ENCODE measurements around the gene SLC1A7. TPM values are rescaled to one million over a fixed set of nuclear protein-coding genes. Genes with fewer than 3 reads are reported as not detected.

The SLC1A7 gene
- total and polyA plus RNA-seq, 4 donors, result 0.21 to 0.67 (median 0.43) TPM

- WGBS, result 91% methylated on average over 11 of the region's 11 CpGs
- H3K36me3 ChIP-seq (ENCODE audit: control insufficient read depth in 4 of 4, insufficient read depth in 3 of 4, low read depth in 1 of 4, low read length in 3 of 4), result no peaks in the 10 kb centered on the region
- TF ChIP-seq SP1 (IDR thresholded peaks at IDR 0.05) (no peak), NR2F2 (IDR thresholded peaks at IDR 0.05) (no peak), HNF4A (conservative IDR thresholded peaks at IDR 0.05) (no peak), ZBTB33 (IDR thresholded peaks at IDR 0.05) (no peak), EGR1 (IDR thresholded peaks at IDR 0.05; ENCODE audit: low read depth in 2 of 2) (no peak), CTCF (IDR thresholded peaks at IDR 0.05; ENCODE audit: low read depth, low read length, missing input control) (no peak), RXRA (IDR thresholded peaks at IDR 0.05) (no peak)
- TF ChIP-seq, protein P1, sequence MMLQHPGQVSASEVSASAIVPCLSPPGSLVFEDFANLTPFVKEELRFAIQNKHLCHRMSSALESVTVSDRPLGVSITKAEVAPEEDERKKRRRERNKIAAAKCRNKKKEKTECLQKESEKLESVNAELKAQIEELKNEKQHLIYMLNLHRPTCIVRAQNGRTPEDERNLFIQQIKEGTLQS (IDR thresholded peaks at IDR 0.05), result no peak
- no peak overlapping the region for H3K4me3 ChIP-seq (ENCODE audit: low read depth in 1 of 3, low read length in 3 of 3)
- H3K27ac ChIP-seq (ENCODE audit: low read depth in 1 of 2, low read length in 2 of 2), result no peak overlapping the region
- peaks cover 0 to 8% (median 1%) of the 10 kb centered on the region in 4 donors for H3K4me1 ChIP-seq (ENCODE audit: control insufficient read depth in 4 of 4, insufficient read depth in 4 of 4, low read length in 3 of 4)
- DNase-seq (ENCODE audit: low spot score), result no peak
- no peaks in the 10 kb centered on the region for H3K9me3 ChIP-seq (ENCODE audit: control insufficient read depth in 4 of 4, low read length in 3 of 4)
- H3K9ac ChIP-seq (ENCODE audit: low read depth in 1 of 2, low read length in 2 of 2), result no peak overlapping the region
- H3K27me3 ChIP-seq (ENCODE audit: control insufficient read depth in 4 of 4, insufficient read depth in 4 of 4, low read length in 3 of 4), result no peaks in the 10 kb centered on the region
Observed at GRCh38 chr1:53116933-53117600, 25.4 kb downstream of the SLC1A7 start.

DNA sequence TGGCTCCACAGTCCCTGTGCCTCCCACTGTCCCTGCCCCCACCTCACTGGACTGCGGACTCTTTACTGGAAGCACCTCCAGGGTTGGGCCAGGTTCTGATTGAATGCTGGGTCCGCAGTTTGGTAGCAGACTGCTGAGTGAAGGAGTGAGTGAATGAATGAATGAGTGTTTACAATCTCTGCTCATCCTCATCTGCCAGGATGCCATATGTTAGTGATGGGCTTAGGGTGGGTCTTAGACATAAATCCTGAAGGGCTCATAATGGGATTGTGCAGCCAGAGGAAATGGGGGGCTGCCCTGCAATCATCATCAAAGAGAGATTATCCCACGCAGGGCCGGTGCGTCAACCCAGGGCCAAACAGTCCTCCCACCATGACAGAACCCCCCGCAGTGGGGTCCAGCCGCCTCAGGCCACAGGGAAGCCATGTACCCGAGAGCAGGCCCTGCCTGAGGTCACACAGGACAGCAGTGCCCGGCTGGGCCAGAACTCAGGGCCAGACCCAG, 26.1 kb downstream of the SLC1A7 start:
- no peaks in the 10 kb centered on the region for H3K9me3 ChIP-seq (ENCODE audit: control insufficient read depth in 4 of 4, low read length in 3 of 4)
- H3K4me3 ChIP-seq (ENCODE audit: low read depth in 1 of 3, low read length in 3 of 3), result no peak overlapping the region
- TF ChIP-seq FOXA1 (IDR thresholded peaks at IDR 0.05) (no peak), RAD21 (IDR thresholded peaks at IDR 0.05) (no peak), SP1 (IDR thresholded peaks at IDR 0.05) (no peak), REST (IDR thresholded peaks at IDR 0.05) (no peak), CTCF (IDR thresholded peaks at IDR 0.05; ENCODE audit: low read depth, low read length, missing input control) (no peak), MAX (IDR thresholded peaks at IDR 0.05) (no peak), EGR1 (IDR thresholded peaks at IDR 0.05; ENCODE audit: low read depth in 2 of 2) (no peak), ZBTB33 (IDR thresholded peaks at IDR 0.05) (no peak)
- DNase-seq (ENCODE audit: low spot score), result no peak
- no peaks in the 10 kb centered on the region for H3K27me3 ChIP-seq (ENCODE audit: control insufficient read depth in 4 of 4, insufficient read depth in 4 of 4, low read length in 3 of 4)
- H3K9ac ChIP-seq (ENCODE audit: low read depth in 1 of 2, low read length in 2 of 2), result no peak overlapping the region
- peaks cover 0 to 13% (median 7%) of the 10 kb centered on the region in 4 donors for H3K4me1 ChIP-seq (ENCODE audit: control insufficient read depth in 4 of 4, insufficient read depth in 4 of 4, low read length in 3 of 4)
- no peaks in the 10 kb centered on the region for H3K36me3 ChIP-seq (ENCODE audit: control insufficient read depth in 4 of 4, insufficient read depth in 3 of 4, low read depth in 1 of 4, low read length in 3 of 4)
- H3K27ac ChIP-seq (ENCODE audit: low read depth in 1 of 2, low read length in 2 of 2), result no peak overlapping the region
- 65% methylated on average over 9 of the region's 9 CpGs for WGBS
